Femur (tissue), 1 donor: Measurements from ENCODE around the gene KRTAP12-1.

Experiments
- DNase-seq: peaks from one replicate; pipeline ENCODE4 v3.0.0-alpha.2; 2017

KRTAP12-1 gene

GRCh38 chr21:44681861-44682579 is at the start of gene KRTAP12-1:
KRTAP12-1 (minus strand) TSS chr21:44682163; CDS start chr21:44682123, 40 bp downstream.
- DNase-seq, result no peak

- no peak for DNase-seq
Measured at GRCh38 chr21:44730951-44731579, 49.1 kb upstream of the KRTAP12-1 start.

GRCh38 chr21:44730028-44730395 is 48.0 kb upstream of the KRTAP12-1 start:
- DNase-seq, result no peak

GRCh38 chr21:44729336-44730027 is 47.5 kb upstream of the KRTAP12-1 start:
- DNase-seq, result no peak

- DNase-seq, result no peak
Measured at GRCh38 chr21:44728716-44729115, 46.8 kb upstream of the KRTAP12-1 start.

- no peak for DNase-seq
Measured at GRCh38 chr21:44727757-44728156, 45.8 kb upstream of the KRTAP12-1 start.

- no peak for DNase-seq
Measured at GRCh38 chr21:44727321-44727720, 45.4 kb upstream of the KRTAP12-1 start.

- DNase-seq, result no peak
Measured at GRCh38 chr21:44726826-44727225, 44.9 kb upstream of the KRTAP12-1 start.

- DNase-seq, result no peak
Measured at GRCh38 chr21:44724926-44725325, 43.0 kb upstream of the KRTAP12-1 start.

GRCh38 chr21:44724196-44724595 is 42.2 kb upstream of the KRTAP12-1 start:
- DNase-seq, result no peak

GRCh38 chr21:44723177-44724131 is 41.5 kb upstream of the KRTAP12-1 start:
- DNase-seq, result peak; percentile 67

GRCh38 chr21:44722731-44723130 is 40.8 kb upstream of the KRTAP12-1 start:
- no peak for DNase-seq

GRCh38 chr21:44720170-44720569 is 38.2 kb upstream of the KRTAP12-1 start:
- DNase-seq, result no peak

- DNase-seq, result no peak
Measured at GRCh38 chr21:44718571-44718970, 36.6 kb upstream of the KRTAP12-1 start.

GRCh38 chr21:44718093-44718492 is 36.1 kb upstream of the KRTAP12-1 start:
- DNase-seq, result no peak

- DNase-seq, result no peak
Measured at GRCh38 chr21:44716984-44717383, 35.0 kb upstream of the KRTAP12-1 start.

- no peak for DNase-seq
Measured at GRCh38 chr21:44714905-44715304, 32.9 kb upstream of the KRTAP12-1 start.

- no peak for DNase-seq
Measured at GRCh38 chr21:44713846-44714245, 31.9 kb upstream of the KRTAP12-1 start.

- peak; percentile 6 for DNase-seq
Measured at GRCh38 chr21:44713130-44713529, 31.2 kb upstream of the KRTAP12-1 start.

- no peak for DNase-seq
Measured at GRCh38 chr21:44712203-44713028, 30.5 kb upstream of the KRTAP12-1 start.

- DNase-seq, result no peak
Measured at GRCh38 chr21:44711327-44712202, 29.6 kb upstream of the KRTAP12-1 start, which contains the start of gene TSPEAR. TSPEAR (minus strand) TSS chr21:44711572; CDS start chr21:44711514, 58 bp downstream.
